ENCODE measurements around the gene PIM1. TPM values are rescaled to one million over a fixed set of nuclear protein-coding genes. Genes with fewer than 3 reads are reported as not detected.
A peak's percentile ranks its signal among the peaks of the same experiment; 100 is the strongest.
"Not testable (repeated sequence)": the region's sequence is repeated elsewhere in the genome, so short reads cannot be mapped to it uniquely, and the experiment has no call there.

PIM1 gene
- total RNA-seq, 1 experiment from 2014 or later: 47.5 TPM

- Histone ChIP-seq H4K5ac (ENCODE audit: insufficient read length, low read depth, low read length) (no peak overlapping the region), H4K91ac (ENCODE audit: insufficient read length, low read depth, low read length) (no peak overlapping the region), H3K4me2 (ENCODE audit: insufficient read depth, insufficient read length, low read length) (no peak overlapping the region), H3K56ac (ENCODE audit: insufficient read length, low read depth, low read length) (no peak overlapping the region), H3K27me3 (ENCODE audit: insufficient read depth, low read length) (no peaks in the 10 kb centered on the region), H3K4me1 (ENCODE audit: insufficient read depth, low read length) (no peaks in the 10 kb centered on the region), H2BK20ac (ENCODE audit: low read depth, low read length, poor library complexity, severe bottlenecking) (no peak overlapping the region), H3K27ac (ENCODE audit: insufficient read length, low read depth, low read length) (no peak overlapping the region), H2AK5ac (ENCODE audit: insufficient read length, low read length) (no peak overlapping the region), H3K23me2 (ENCODE audit: insufficient read length, low read depth, low read length, poor library complexity, severe bottlenecking) (no peaks in the 10 kb centered on the region), H2BK120ac (ENCODE audit: low read depth, low read length, poor library complexity, severe bottlenecking) (no peak overlapping the region), H3K9me3 (ENCODE audit: control insufficient read depth, low read depth, low read length) (no peaks in the 10 kb centered on the region), H3K18ac (ENCODE audit: insufficient read length, low read depth, low read length) (no peak overlapping the region), H4K20me1 (ENCODE audit: control insufficient read depth, insufficient read depth, insufficient read length) (no peaks in the 10 kb centered on the region), H3K4ac (ENCODE audit: low read depth, low read length) (no peak overlapping the region), H2BK5ac (ENCODE audit: insufficient read length, low read length) (no peak overlapping the region), H2BK12ac (ENCODE audit: insufficient read length, low read depth, low read length) (no peak overlapping the region), H3K14ac (ENCODE audit: insufficient read depth, low read length) (no peak overlapping the region), H3K79me2 (ENCODE audit: insufficient read depth, low read length) (no peaks in the 10 kb centered on the region), H4K8ac (replicated peaks; ENCODE audit: insufficient read length, low read depth, low read length) (no peak overlapping the region), H3K23ac (ENCODE audit: insufficient read length, low read depth, low read length) (no peak overlapping the region), H2AFZ (ENCODE audit: low read length) (no peak overlapping the region), H3K79me1 (ENCODE audit: insufficient read depth, low read depth, low read length, poor library complexity, severe bottlenecking) (no peaks in the 10 kb centered on the region), H3K9ac (ENCODE audit: extremely low read depth, insufficient read length, low read length) (no peak overlapping the region), H2BK15ac (ENCODE audit: low read depth, low read length) (no peak overlapping the region), H3T11ph (ENCODE audit: low read length) (no peak overlapping the region)
- TF ChIP-seq, protein P1, sequence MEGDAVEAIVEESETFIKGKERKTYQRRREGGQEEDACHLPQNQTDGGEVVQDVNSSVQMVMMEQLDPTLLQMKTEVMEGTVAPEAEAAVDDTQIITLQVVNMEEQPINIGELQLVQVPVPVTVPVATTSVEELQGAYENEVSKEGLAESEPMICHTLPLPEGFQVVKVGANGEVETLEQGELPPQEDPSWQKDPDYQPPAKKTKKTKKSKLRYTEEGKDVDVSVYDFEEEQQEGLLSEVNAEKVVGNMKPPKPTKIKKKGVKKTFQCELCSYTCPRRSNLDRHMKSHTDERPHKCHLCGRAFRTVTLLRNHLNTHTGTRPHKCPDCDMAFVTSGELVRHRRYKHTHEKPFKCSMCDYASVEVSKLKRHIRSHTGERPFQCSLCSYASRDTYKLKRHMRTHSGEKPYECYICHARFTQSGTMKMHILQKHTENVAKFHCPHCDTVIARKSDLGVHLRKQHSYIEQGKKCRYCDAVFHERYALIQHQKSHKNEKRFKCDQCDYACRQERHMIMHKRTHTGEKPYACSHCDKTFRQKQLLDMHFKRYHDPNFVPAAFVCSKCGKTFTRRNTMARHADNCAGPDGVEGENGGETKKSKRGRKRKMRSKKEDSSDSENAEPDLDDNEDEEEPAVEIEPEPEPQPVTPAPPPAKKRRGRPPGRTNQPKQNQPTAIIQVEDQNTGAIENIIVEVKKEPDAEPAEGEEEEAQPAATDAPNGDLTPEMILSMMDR (conservative IDR thresholded peaks at IDR 0.05): no peak
- Mint-ChIP-seq H3K27me3 (ENCODE audit: low read depth) (no peaks in the 10 kb centered on the region), H3K27ac (peak overlapping the region in 1 of 3 experiments; percentile 57; a peak in 3 of 7 replicates), H3K36me3 (ENCODE audit: insufficient read depth in 1 of 3, low read depth in 3 of 3) (no peaks in the 10 kb centered on the region), H3K9me3 (no peaks in the 10 kb centered on the region), H3K4me3 (no peak overlapping the region), H3K4me1 (peaks cover 5 to 10% of the 10 kb centered on the region in 2 experiments)
- DNase-seq: no peak
- no CpG with 5 or more reads among the region's 3 CpGs for WGBS (ENCODE audit: extremely low coverage, insufficient read length, low lambda C conversion rate)
Measured at GRCh38 chr6:37192666-37193065, 22.7 kb downstream of the PIM1 start.

GRCh38 chr6:37194886-37195285, 24.9 kb downstream of the PIM1 start:
- H2BK5ac ChIP-seq (ENCODE audit: insufficient read length, low read length); H2BK20ac ChIP-seq (ENCODE audit: low read depth, low read length, poor library complexity, severe bottlenecking): not testable (repeated sequence)

More at GRCh38 chr6:37194886-37195285, 24.9 kb downstream of the PIM1 start:
- not testable (repeated sequence) for H3K9ac ChIP-seq (ENCODE audit: extremely low read depth, insufficient read length, low read length); H3K14ac ChIP-seq (ENCODE audit: insufficient read depth, low read length); H4K8ac ChIP-seq (replicated peaks; ENCODE audit: insufficient read length, low read depth, low read length); H3K79me2 ChIP-seq (ENCODE audit: insufficient read depth, low read length); H3K27ac ChIP-seq (ENCODE audit: insufficient read length, low read depth, low read length); H2AK5ac ChIP-seq (ENCODE audit: insufficient read length, low read length); H3T11ph ChIP-seq (ENCODE audit: low read length); H3K27me3 Mint-ChIP-seq (ENCODE audit: low read depth); H4K20me1 ChIP-seq (ENCODE audit: control insufficient read depth, insufficient read depth, insufficient read length); H3K4ac ChIP-seq (ENCODE audit: low read depth, low read length); H2AFZ ChIP-seq (ENCODE audit: low read length); DNase-seq; H3K23ac ChIP-seq (ENCODE audit: insufficient read length, low read depth, low read length); H3K4me1 ChIP-seq (ENCODE audit: insufficient read depth, low read length); H2BK15ac ChIP-seq (ENCODE audit: low read depth, low read length); H4K91ac ChIP-seq (ENCODE audit: insufficient read length, low read depth, low read length); H3K9me3 Mint-ChIP-seq; H3K27ac Mint-ChIP-seq; H3K4me3 Mint-ChIP-seq; H3K56ac ChIP-seq (ENCODE audit: insufficient read length, low read depth, low read length); H3K4me2 ChIP-seq (ENCODE audit: insufficient read depth, insufficient read length, low read length); H2BK12ac ChIP-seq (ENCODE audit: insufficient read length, low read depth, low read length); H4K5ac ChIP-seq (ENCODE audit: insufficient read length, low read depth, low read length); H2BK120ac ChIP-seq (ENCODE audit: low read depth, low read length, poor library complexity, severe bottlenecking); H3K23me2 ChIP-seq (ENCODE audit: insufficient read length, low read depth, low read length, poor library complexity, severe bottlenecking); H3K79me1 ChIP-seq (ENCODE audit: insufficient read depth, low read depth, low read length, poor library complexity, severe bottlenecking); H3K18ac ChIP-seq (ENCODE audit: insufficient read length, low read depth, low read length); H3K27me3 ChIP-seq (ENCODE audit: insufficient read depth, low read length); H3K36me3 Mint-ChIP-seq (ENCODE audit: insufficient read depth in 1 of 3, low read depth in 3 of 3); H3K9me3 ChIP-seq (ENCODE audit: control insufficient read depth, low read depth, low read length)
- no CpG with 5 or more reads among the region's 1 CpG for WGBS (ENCODE audit: extremely low coverage, insufficient read length, low lambda C conversion rate)
- H3K4me1 Mint-ChIP-seq: peaks cover 5 to 10% of the 10 kb centered on the region in 2 experiments
